ENCODE data around the gene GID8. TPM values are rescaled to one million over a fixed set of nuclear protein-coding genes. Genes with fewer than 3 reads are reported as not detected.

Gene GID8
- total and polyA plus RNA-seq, 9 donors: 23.6 to 54.3 (median 43.3) TPM

DNA sequence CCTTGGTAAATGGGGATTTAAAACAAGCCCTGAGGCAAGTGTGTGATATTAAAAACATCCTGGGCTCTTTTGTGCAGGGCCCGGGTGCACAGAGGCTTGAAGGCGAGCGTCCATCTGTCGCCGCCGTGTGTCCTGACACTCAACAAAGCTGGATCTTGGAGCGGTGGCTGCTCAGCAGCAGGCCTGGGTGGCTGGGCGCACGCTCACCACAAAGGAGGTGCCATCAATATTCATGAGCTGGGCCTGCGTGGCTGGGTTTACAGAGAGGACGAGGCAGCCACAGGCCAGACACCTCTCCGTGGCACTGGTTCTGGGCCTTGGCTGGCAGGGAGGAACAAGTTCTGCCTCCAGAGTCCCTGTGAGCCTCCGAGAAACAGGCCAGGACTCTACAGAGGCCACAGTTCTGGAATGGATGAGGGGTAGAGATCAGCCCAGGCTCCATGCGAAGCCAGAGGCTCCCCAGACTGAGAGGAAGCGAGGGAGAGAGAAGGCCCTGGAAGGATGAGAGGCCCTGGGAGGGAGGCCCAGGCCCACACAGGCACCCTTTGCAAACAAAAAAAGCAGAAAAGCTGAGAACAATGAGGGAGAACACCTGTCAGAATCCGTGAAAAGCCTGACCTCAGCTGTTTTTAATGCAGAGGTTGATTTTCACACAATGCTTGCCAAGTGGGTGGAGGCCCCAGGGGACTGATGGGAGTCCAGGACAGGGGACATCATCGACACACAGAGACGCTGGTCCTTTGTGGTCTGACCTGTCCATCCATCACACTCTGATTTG lies 46.9 kb downstream of the GID8 start:
- TF ChIP-seq, protein P1, sequence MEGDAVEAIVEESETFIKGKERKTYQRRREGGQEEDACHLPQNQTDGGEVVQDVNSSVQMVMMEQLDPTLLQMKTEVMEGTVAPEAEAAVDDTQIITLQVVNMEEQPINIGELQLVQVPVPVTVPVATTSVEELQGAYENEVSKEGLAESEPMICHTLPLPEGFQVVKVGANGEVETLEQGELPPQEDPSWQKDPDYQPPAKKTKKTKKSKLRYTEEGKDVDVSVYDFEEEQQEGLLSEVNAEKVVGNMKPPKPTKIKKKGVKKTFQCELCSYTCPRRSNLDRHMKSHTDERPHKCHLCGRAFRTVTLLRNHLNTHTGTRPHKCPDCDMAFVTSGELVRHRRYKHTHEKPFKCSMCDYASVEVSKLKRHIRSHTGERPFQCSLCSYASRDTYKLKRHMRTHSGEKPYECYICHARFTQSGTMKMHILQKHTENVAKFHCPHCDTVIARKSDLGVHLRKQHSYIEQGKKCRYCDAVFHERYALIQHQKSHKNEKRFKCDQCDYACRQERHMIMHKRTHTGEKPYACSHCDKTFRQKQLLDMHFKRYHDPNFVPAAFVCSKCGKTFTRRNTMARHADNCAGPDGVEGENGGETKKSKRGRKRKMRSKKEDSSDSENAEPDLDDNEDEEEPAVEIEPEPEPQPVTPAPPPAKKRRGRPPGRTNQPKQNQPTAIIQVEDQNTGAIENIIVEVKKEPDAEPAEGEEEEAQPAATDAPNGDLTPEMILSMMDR (IDR thresholded peaks at IDR 0.05): no peak
- TF ChIP-seq POLR2A (IDR thresholded peaks at IDR 0.05) (no peak), EP300 (IDR thresholded peaks at IDR 0.05) (no peak)
- Histone ChIP-seq H3K4me1 (ENCODE audit: insufficient read depth) (no peaks in the 10 kb centered on the region), H3K9me3 (no peaks in the 10 kb centered on the region), H3K27ac (no peak overlapping the region), H3K36me3 (no peaks in the 10 kb centered on the region), H3K27me3 (no peaks in the 10 kb centered on the region), H3K4me3 (no peak overlapping the region)
- 76 to 83% (median 82%) methylated on average over 18 of the region's 18 CpGs for WGBS, 3 donors
- no peak for DNase-seq
- intact Hi-C loops (cut with DNase I): no loop called here

DNA sequence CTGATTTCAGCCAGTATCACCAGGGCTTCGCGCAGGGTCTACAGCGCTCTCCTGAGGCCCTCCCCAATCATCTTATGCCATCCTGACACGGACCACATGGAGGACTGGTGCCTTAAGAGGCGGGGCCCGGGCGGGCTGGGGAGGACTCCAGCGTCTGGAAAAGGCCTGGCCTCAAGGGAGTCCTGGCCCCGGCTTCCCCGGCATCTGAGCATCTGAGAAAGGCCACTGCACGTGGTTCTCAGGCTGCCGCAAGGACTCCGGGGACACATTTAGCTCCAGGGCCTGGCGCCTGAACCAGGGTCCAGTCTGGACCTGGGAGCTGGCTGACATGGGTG lies 47.5 kb downstream of the GID8 start:
- 45 to 53% (median 45%) methylated on average over 13 to 14 of the region's 14 CpGs for WGBS, 3 donors
- intact Hi-C loops (cut with DNase I): no loop called here
- Histone ChIP-seq H3K27me3 (no peaks in the 10 kb centered on the region), H3K9me3 (no peaks in the 10 kb centered on the region), H3K4me1 (ENCODE audit: insufficient read depth) (no peaks in the 10 kb centered on the region), H3K36me3 (no peaks in the 10 kb centered on the region), H3K27ac (no peak overlapping the region), H3K4me3 (no peak overlapping the region)
- DNase-seq: no peak
- TF ChIP-seq EP300 (IDR thresholded peaks at IDR 0.05) (no peak), POLR2A (IDR thresholded peaks at IDR 0.05) (no peak)
- TF ChIP-seq, protein P1 (IDR thresholded peaks at IDR 0.05): no peak

DNA sequence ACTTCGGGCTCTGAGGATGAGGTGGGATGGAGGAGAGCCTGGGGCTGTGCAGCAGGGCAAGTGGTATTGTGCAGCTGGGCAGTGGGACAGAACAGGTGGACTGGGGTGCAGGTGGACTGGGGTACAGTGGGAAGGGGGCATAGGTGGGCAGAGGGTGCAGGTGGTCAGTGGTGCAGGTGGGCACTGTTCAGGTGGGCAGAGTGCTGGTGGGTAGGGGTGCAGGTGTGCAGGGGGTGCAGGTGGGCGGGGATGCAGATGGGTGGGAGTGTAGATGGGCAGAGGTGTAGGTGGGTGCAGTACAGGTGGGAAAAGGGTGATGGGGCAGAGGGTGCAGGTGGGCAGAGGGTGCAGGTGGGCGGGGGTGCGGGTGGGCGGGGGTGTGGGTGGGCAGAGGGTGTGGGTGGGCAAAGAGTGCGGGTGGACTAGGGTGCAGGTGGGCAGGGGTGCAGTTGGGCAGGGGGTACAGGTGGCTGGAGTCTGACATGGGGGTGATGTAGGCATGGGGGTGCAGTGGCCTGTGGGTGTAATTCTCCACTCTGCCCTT lies 48.4 kb downstream of the GID8 start:
- 68 to 75% (median 73%) methylated on average over 6 of the region's 6 CpGs for WGBS, 3 donors
- intact Hi-C loops (cut with DNase I): no loop called here
- Histone ChIP-seq H3K27me3 (no peaks in the 10 kb centered on the region), H3K27ac (no peak overlapping the region), H3K9me3 (no peaks in the 10 kb centered on the region), H3K36me3 (no peaks in the 10 kb centered on the region), H3K4me1 (ENCODE audit: insufficient read depth) (no peaks in the 10 kb centered on the region), H3K4me3 (no peak overlapping the region)
- TF ChIP-seq EP300 (IDR thresholded peaks at IDR 0.05): no peak
- TF ChIP-seq POLR2A (IDR thresholded peaks at IDR 0.05): no peak
- TF ChIP-seq, protein P1 (IDR thresholded peaks at IDR 0.05): no peak
- no peak for DNase-seq

DNA sequence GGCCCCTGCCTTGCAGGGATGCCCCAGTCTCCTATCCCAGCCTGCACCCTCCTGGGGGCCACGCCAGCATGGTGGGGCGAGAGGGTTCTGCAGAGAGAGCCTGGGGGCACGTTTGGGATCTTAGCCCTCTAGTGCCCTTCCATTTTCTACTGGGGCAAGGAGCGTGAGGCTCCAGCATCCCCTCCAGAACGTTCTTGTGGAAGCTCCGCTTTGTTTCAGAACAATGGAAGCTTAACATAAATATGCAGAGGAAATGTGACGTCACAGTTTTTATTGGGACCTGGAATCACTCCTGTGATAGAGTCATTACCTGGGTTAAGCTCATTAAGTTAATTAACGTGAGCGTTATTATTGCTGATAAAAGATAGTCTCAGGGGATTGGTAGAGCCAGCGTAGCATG lies 49.2 kb downstream of the GID8 start:
- H3K27ac ChIP-seq: no peak overlapping the region
- no peaks in the 10 kb centered on the region for H3K9me3 ChIP-seq
- WGBS, 3 donors: 39 to 52% (median 46%) methylated on average over 10 of the region's 10 CpGs
- TF ChIP-seq, protein P1 (IDR thresholded peaks at IDR 0.05): no peak
- TF ChIP-seq POLR2A (IDR thresholded peaks at IDR 0.05) (no peak), EP300 (IDR thresholded peaks at IDR 0.05) (no peak)
- no peak for DNase-seq
- H3K4me3 ChIP-seq: no peak overlapping the region
- H3K36me3 ChIP-seq: no peaks in the 10 kb centered on the region
- intact Hi-C loops (cut with DNase I): no loop called here
- no peaks in the 10 kb centered on the region for H3K27me3 ChIP-seq
- no peaks in the 10 kb centered on the region for H3K4me1 ChIP-seq (ENCODE audit: insufficient read depth)
